Natural killer cell (primary cell): ENCODE measurements around the gene CHTF8. TPM values are rescaled to one million over a fixed set of nuclear protein-coding genes. Genes with fewer than 3 reads are reported as not detected.

Source experiments
- ATAC-seq, 3 donors: fragments of 150-1000 bp in 2 of 3; fragments of 200-7000 bp in 1 of 3; cut with Tn5 transposase; 1 replicate in 1 of 3; 2 replicates in 2 of 3; pipeline ENCODE4 v1.10.0; 2021; ENCODE audit warnings: mild to moderate bottlenecking in 2 of 3, moderate library complexity in 2 of 3
- DNase-seq, 2 donors: peaks; one replicate each; pipeline versions ENCODE4 v3.0.0 to v3.0.0-alpha.2; 2013 to 2021; ENCODE audit warnings: mixed read lengths in 1 of 2
- H3K27ac ChIP-seq: one replicate; pipeline ENCODE4 v1.5.1; 2013; ENCODE audit warnings: mild to moderate bottlenecking, low read length
- H3K27me3 ChIP-seq: one replicate; pipeline ENCODE4 v1.6.1; 2013; ENCODE audit warnings: low read length; ENCODE audit not compliant: control insufficient read depth, insufficient read depth
- H3K36me3 ChIP-seq: one replicate; pipeline ENCODE4 v1.6.1; 2013; ENCODE audit warnings: low read length; ENCODE audit not compliant: control insufficient read depth, insufficient read depth
- H3K4me1 ChIP-seq: one replicate; pipeline ENCODE4 v1.6.1; 2013; ENCODE audit warnings: low read length; ENCODE audit not compliant: control insufficient read depth, insufficient read depth
- H3K4me3 ChIP-seq: one replicate; pipeline ENCODE4 v1.5.1; 2013; ENCODE audit warnings: low read length
- H3K9me3 ChIP-seq: one replicate; pipeline ENCODE4 v1.6.1; 2013; ENCODE audit warnings: low read length; ENCODE audit not compliant: control insufficient read depth, insufficient read depth
- H3K27ac Mint-ChIP-seq, 2 donors: one replicate each; pipeline ENCODE4 v1.8.0; 2022; ENCODE audit warnings: mild to moderate bottlenecking in 2 of 2, mixed read lengths in 2 of 2, moderate library complexity in 1 of 2
- H3K27me3 Mint-ChIP-seq, 2 donors: one replicate each; pipeline ENCODE4 v1.8.0; 2022; ENCODE audit warnings: low read depth in 2 of 2, mixed read lengths in 2 of 2
- H3K36me3 Mint-ChIP-seq: one replicate; pipeline ENCODE4 v1.8.0; 2022; ENCODE audit warnings: mixed read lengths
- H3K4me1 Mint-ChIP-seq, 2 donors: one replicate each; pipeline ENCODE4 v1.8.0; 2022; ENCODE audit warnings: mixed read lengths in 2 of 2
- H3K4me3 Mint-ChIP-seq: one replicate; pipeline ENCODE4 v1.8.0; 2022; ENCODE audit warnings: mild to moderate bottlenecking, moderate library complexity, mixed read lengths
- H3K9me3 Mint-ChIP-seq, 2 donors: one replicate each; pipeline ENCODE4 v1.8.0; 2022; ENCODE audit warnings: mixed read lengths in 2 of 2
- WGBS: methylation state at CpG from one replicate; pipeline ENCODE4 v1.1.7; 2013; ENCODE audit warnings: missing lambda C conversion rate; ENCODE audit not compliant: insufficient coverage; 5-methylcytosine and 5-hydroxymethylcytosine counted together
- intact Hi-C: fragments of 100-400 bp; cut with micrococcal nuclease; formaldehyde crosslinking; loops from one replicate; pipeline ENCODE4 v1.14.2; 2022
- total RNA-seq, 4 donors: library from RNA; stranded (reverse); fragments of 120-200 nt in 1 of 4; gene quantifications; one replicate each; pipeline versions ENCODE4 v1.2.3 to v1.2.4, GENCODE V29; 2013 to 2022
- TF ChIP-seq, protein P1 (sequence below): fragments of 200-600 bp; IDR thresholded peaks from one replicate; pipeline ENCODE4 v1.8.0; 2022; ENCODE audit warnings: antibody characterized with exemption

Gene CHTF8
- total RNA-seq, 3 donors from 2014 or later (not counting 1 experiment from before 2014, with no cell fraction given) = 45.7 to 76.5 (median 74.2) TPM

DNA sequence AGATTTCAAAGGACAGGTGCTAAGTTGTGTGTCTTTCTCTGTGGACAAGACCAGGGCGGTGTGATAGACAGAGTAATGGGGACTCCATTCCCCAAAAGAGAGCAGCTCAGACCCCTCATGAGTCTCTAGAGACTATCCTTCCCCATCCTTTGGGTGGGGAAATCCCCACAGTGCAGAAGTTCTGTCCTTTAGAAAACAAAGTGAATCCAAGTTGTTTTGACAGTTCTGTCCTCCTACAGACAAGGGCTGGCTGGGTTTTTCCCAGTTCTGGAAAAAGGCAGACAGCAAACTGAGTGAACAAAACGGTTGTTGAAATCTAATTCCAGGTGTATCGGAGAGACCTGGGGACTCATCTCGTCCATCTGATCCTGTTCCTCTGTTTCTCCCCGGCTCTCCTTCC is 37.9 kb downstream of the CHTF8 start:
- Histone ChIP-seq H3K27me3 (no peaks in the 10 kb centered on the region), H3K4me1 (no peaks in the 10 kb centered on the region), H3K4me3 (no peak overlapping the region), H3K9me3 (no peaks in the 10 kb centered on the region), H3K36me3 (no peaks in the 10 kb centered on the region), H3K27ac (no peak overlapping the region)
- no peak overlapping the region for H3K27ac Mint-ChIP-seq
- WGBS = 64% methylated on average over 5 of the region's 5 CpGs
- no peaks in the 10 kb centered on the region for H3K4me1 Mint-ChIP-seq
- H3K4me3 Mint-ChIP-seq = no peak overlapping the region
- intact Hi-C loops = no loop called here
- DNase-seq = no peak
- no peaks in the 10 kb centered on the region for H3K36me3 Mint-ChIP-seq
- no peaks in the 10 kb centered on the region for H3K27me3 Mint-ChIP-seq
- TF ChIP-seq, protein P1, sequence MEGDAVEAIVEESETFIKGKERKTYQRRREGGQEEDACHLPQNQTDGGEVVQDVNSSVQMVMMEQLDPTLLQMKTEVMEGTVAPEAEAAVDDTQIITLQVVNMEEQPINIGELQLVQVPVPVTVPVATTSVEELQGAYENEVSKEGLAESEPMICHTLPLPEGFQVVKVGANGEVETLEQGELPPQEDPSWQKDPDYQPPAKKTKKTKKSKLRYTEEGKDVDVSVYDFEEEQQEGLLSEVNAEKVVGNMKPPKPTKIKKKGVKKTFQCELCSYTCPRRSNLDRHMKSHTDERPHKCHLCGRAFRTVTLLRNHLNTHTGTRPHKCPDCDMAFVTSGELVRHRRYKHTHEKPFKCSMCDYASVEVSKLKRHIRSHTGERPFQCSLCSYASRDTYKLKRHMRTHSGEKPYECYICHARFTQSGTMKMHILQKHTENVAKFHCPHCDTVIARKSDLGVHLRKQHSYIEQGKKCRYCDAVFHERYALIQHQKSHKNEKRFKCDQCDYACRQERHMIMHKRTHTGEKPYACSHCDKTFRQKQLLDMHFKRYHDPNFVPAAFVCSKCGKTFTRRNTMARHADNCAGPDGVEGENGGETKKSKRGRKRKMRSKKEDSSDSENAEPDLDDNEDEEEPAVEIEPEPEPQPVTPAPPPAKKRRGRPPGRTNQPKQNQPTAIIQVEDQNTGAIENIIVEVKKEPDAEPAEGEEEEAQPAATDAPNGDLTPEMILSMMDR = no peak
- no peak for ATAC-seq
- no peaks in the 10 kb centered on the region for H3K9me3 Mint-ChIP-seq

DNA sequence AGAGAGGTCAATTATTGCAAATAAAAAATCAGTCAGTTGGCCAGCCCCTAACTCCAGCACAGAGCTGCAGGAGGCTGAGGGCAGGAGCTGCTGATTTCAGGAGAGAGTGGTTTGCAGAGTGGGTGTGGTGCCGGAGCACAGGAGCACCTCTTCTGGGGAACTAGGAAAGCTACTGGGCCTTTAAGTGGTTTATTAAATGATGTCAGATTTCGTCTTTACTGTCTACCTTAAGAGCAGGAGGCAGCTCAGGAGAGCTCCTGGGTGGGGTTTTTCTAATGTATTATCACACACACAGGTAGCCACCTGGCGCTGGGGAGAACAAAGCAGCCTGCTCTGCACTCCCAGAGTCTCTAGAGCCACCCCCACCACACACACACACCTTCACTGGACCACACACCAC is 38.4 kb downstream of the CHTF8 start:
- H3K27me3 Mint-ChIP-seq = no peaks in the 10 kb centered on the region
- TF ChIP-seq, protein P1 = no peak
- intact Hi-C loops = no loop called here
- ATAC-seq = no peak
- no peak overlapping the region for H3K4me3 ChIP-seq
- no peaks in the 10 kb centered on the region for H3K27me3 ChIP-seq
- no peak overlapping the region for H3K27ac ChIP-seq
- DNase-seq = no peak
- no peaks in the 10 kb centered on the region for H3K9me3 Mint-ChIP-seq
- no peaks in the 10 kb centered on the region for H3K4me1 ChIP-seq
- H3K27ac Mint-ChIP-seq = no peak overlapping the region
- H3K4me1 Mint-ChIP-seq = no peaks in the 10 kb centered on the region
- WGBS = 89% methylated on average over 2 of the region's 3 CpGs
- H3K9me3 ChIP-seq = no peaks in the 10 kb centered on the region
- H3K4me3 Mint-ChIP-seq = no peak overlapping the region
- no peaks in the 10 kb centered on the region for H3K36me3 Mint-ChIP-seq
- no peaks in the 10 kb centered on the region for H3K36me3 ChIP-seq

- no peak overlapping the region for H3K27ac ChIP-seq
- H3K4me1 Mint-ChIP-seq = no peaks in the 10 kb centered on the region
- no peaks in the 10 kb centered on the region for H3K4me1 ChIP-seq
- H3K9me3 Mint-ChIP-seq = no peaks in the 10 kb centered on the region
- TF ChIP-seq, protein P1 = no peak
- H3K36me3 ChIP-seq = no peaks in the 10 kb centered on the region
- peak overlapping the region in 1 of 2 donors; percentile 38 for H3K27ac Mint-ChIP-seq
- no peaks in the 10 kb centered on the region for H3K36me3 Mint-ChIP-seq
- no peaks in the 10 kb centered on the region for H3K27me3 Mint-ChIP-seq
- no peak overlapping the region for H3K4me3 ChIP-seq
- DNase-seq = no peak
- intact Hi-C loops = no loop called here
- no peak for ATAC-seq
- H3K27me3 ChIP-seq = no peaks in the 10 kb centered on the region
- 67% methylated on average over 16 of the region's 16 CpGs for WGBS
- no peaks in the 10 kb centered on the region for H3K9me3 ChIP-seq
- no peak overlapping the region for H3K4me3 Mint-ChIP-seq
Measured at GRCh38 chr16:69089091-69089910, 43.1 kb downstream of the CHTF8 start.

- Mint-ChIP-seq H3K27ac (peak overlapping the region in 1 of 2 donors; percentile 38), H3K36me3 (no peaks in the 10 kb centered on the region), H3K4me3 (no peak overlapping the region), H3K4me1 (no peaks in the 10 kb centered on the region), H3K27me3 (no peaks in the 10 kb centered on the region), H3K9me3 (no peaks in the 10 kb centered on the region)
- WGBS = 77% methylated on average over 4 of the region's 4 CpGs
- no peaks in the 10 kb centered on the region for H3K4me1 ChIP-seq
- no peaks in the 10 kb centered on the region for H3K9me3 ChIP-seq
- TF ChIP-seq, protein P1 = no peak
- intact Hi-C loops = no loop called here
- ATAC-seq (no peak), DNase-seq (no peak)
- no peak overlapping the region for H3K27ac ChIP-seq
- H3K27me3 ChIP-seq = no peaks in the 10 kb centered on the region
- H3K36me3 ChIP-seq = peaks cover 1% of the 10 kb centered on the region
- H3K4me3 ChIP-seq = no peak overlapping the region
Measured at GRCh38 chr16:69088684-69089083, 43.7 kb downstream of the CHTF8 start.
